IPS DF 4.7 (cell line): ENCODE data around the gene EPS15.
"Not testable (repeated sequence)": the region's sequence is repeated elsewhere in the genome, so short reads cannot be mapped to it uniquely, and the experiment has no call there.

Experiments used
- DNase-seq: peaks from one replicate; pipeline ENCODE4 v3.0.0-alpha.2; 2013; ENCODE audit warnings: low spot score; ENCODE audit errors: extremely low read depth

EPS15 gene

GRCh38 chr1:51519048-51519864, at the start of gene EPS15:
TSS of gene EPS15 (minus strand) at chr1:51519266. CDS start at chr1:51519231, 35 bp downstream.
- no peak for DNase-seq

- DNase-seq = no peak
These were observed 49.3 kb upstream of the EPS15 start for GRCh38 chr1:51568231-51568935.

- no peak for DNase-seq
These were observed 48.6 kb upstream of the EPS15 start for GRCh38 chr1:51567653-51568052.

- no peak for DNase-seq
These were observed 47.2 kb upstream of the EPS15 start for GRCh38 chr1:51566260-51566659.

GRCh38 chr1:51565009-51565408, 45.9 kb upstream of the EPS15 start:
- DNase-seq = no peak

GRCh38 chr1:51564124-51564523, 45.1 kb upstream of the EPS15 start:
- no peak for DNase-seq

GRCh38 chr1:51561702-51562101, 42.6 kb upstream of the EPS15 start:
- no peak for DNase-seq

GRCh38 chr1:51560895-51561294, 41.8 kb upstream of the EPS15 start:
- not testable (repeated sequence) for DNase-seq

GRCh38 chr1:51560034-51560433, 41.0 kb upstream of the EPS15 start:
- no peak for DNase-seq

- no peak for DNase-seq
These were observed 40.4 kb upstream of the EPS15 start for GRCh38 chr1:51559501-51559900.

- no peak for DNase-seq
These were observed 40.0 kb upstream of the EPS15 start for GRCh38 chr1:51559064-51559500.

- DNase-seq = no peak
These were observed 39.4 kb upstream of the EPS15 start for GRCh38 chr1:51558375-51558924.

GRCh38 chr1:51557168-51557567, 38.1 kb upstream of the EPS15 start:
- DNase-seq = no peak

- DNase-seq = no peak
These were observed 37.0 kb upstream of the EPS15 start for GRCh38 chr1:51555866-51556619.

- no peak for DNase-seq
These were observed 34.8 kb upstream of the EPS15 start for GRCh38 chr1:51553911-51554310.

GRCh38 chr1:51552929-51553807, 34.1 kb upstream of the EPS15 start:
- DNase-seq = no peak

GRCh38 chr1:51551848-51552296, 32.8 kb upstream of the EPS15 start:
- DNase-seq = no peak

- no peak for DNase-seq
These were observed 32.0 kb upstream of the EPS15 start for GRCh38 chr1:51551081-51551480.

- DNase-seq = no peak
These were observed 30.8 kb upstream of the EPS15 start for GRCh38 chr1:51549901-51550300.

- DNase-seq = no peak
These were observed 30.1 kb upstream of the EPS15 start for GRCh38 chr1:51549016-51549619.
